NB4 (cell line): ENCODE measurements around the gene SPEF1.

Experiments used
- TF ChIP-seq, protein P1 (sequence below): IDR thresholded peaks from one replicate; pipeline ENCODE4 v1.5.1; 2012; ENCODE audit warnings: low read depth, low read length
- TF ChIP-seq, protein P2 (sequence below): IDR thresholded peaks from 2 replicates; pipeline ENCODE4 v1.6.1; 2011; ENCODE audit warnings: low read depth, low read length

DNA sequence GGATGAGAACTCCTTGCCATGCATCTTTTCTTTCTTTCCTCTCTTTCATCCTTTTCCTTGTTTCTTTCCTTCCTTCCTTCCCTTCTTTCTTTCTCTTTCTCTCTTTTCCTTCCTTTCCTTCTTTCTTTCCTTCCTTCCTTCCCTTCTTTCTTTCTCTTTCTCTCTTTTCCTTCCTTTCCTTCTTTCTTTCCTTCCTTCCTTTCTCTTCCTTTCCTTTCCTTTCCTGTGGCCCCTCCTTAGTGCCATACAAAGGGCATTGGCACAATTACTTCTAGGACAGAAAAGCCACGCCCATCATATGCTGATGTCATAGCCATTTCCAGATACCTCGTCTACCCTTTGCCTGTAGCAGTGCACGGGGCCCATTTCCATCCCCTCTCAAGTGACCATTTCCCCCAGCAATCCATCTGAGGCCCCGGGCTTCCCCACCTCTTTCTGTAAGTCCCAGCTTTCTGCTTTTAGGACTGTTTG lies 7.5 kb upstream of the SPEF1 start:
- TF ChIP-seq, protein P1, sequence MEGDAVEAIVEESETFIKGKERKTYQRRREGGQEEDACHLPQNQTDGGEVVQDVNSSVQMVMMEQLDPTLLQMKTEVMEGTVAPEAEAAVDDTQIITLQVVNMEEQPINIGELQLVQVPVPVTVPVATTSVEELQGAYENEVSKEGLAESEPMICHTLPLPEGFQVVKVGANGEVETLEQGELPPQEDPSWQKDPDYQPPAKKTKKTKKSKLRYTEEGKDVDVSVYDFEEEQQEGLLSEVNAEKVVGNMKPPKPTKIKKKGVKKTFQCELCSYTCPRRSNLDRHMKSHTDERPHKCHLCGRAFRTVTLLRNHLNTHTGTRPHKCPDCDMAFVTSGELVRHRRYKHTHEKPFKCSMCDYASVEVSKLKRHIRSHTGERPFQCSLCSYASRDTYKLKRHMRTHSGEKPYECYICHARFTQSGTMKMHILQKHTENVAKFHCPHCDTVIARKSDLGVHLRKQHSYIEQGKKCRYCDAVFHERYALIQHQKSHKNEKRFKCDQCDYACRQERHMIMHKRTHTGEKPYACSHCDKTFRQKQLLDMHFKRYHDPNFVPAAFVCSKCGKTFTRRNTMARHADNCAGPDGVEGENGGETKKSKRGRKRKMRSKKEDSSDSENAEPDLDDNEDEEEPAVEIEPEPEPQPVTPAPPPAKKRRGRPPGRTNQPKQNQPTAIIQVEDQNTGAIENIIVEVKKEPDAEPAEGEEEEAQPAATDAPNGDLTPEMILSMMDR: no peak
- TF ChIP-seq, protein P2, sequence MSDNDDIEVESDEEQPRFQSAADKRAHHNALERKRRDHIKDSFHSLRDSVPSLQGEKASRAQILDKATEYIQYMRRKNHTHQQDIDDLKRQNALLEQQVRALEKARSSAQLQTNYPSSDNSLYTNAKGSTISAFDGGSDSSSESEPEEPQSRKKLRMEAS: no peak
